Measurements from ENCODE around the gene ZNF2. TPM values are rescaled to one million over a fixed set of nuclear protein-coding genes. Genes with fewer than 3 reads are reported as not detected.

The ZNF2 gene
- total RNA-seq, 1 donor from 2014 or later, result 3.9 TPM

DNA sequence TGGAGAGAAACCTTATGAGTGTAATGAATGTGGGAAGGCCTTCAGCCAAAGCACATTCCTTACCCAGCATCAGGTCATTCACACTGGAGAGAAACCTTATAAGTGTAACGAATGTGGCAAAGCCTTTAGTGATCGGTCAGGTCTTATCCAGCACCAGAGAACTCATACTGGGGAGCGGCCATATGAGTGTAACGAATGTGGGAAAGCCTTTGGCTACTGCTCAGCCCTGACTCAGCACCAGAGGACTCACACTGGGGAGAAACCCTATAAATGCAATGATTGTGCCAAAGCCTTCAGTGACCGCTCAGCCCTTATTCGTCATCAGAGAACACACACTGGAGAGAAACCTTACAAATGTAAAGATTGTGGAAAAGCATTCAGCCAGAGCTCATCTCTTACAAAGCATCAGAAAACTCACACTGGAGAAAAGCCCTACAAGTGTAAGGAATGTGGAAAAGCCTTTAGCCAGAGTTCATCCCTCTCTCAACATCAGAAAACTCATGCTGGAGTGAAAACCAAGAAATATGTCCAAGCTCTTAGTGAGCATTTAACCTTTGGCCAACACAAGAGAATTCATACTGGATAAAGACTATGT, 49.5 kb downstream of the ZNF2 start:
- H3K4me1 Mint-ChIP-seq (ENCODE audit: low read depth), result no peaks in the 10 kb centered on the region
- no peak overlapping the region for H3K27ac Mint-ChIP-seq
- DNase-seq (ENCODE audit: low spot score), result no peak
- H3K27me3 Mint-ChIP-seq (ENCODE audit: insufficient read depth), result no peaks in the 10 kb centered on the region
- no peak overlapping the region for H3K4me3 Mint-ChIP-seq
- H3K9me3 Mint-ChIP-seq, result peaks cover 94% of the 10 kb centered on the region
- intact Hi-C loops (cut with micrococcal nuclease), result no loop called here
- peaks cover 57% of the 10 kb centered on the region for H3K36me3 Mint-ChIP-seq (ENCODE audit: low read depth)

DNA sequence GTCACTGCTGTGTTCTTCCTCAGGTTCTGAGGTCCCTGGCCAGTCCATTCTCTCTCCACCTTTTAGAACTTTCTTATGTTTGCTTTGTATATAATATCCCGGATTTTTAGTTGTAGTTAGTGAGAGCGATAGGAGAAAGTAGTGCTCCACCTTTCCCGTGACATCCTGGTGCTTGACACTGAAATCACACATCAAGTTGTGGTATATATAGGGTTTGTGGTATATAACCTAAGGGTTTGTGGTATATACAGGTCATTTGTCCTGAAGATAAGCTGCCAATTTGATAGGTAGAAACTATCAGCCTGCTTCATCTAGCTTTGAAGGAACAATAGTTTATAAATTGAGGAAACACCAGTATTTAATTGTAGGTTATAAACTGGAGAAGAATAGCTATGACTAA, 54.8 kb downstream of the ZNF2 start:
- Mint-ChIP-seq H3K9me3 (peaks cover 69% of the 10 kb centered on the region), H3K4me3 (no peak overlapping the region), H3K27me3 (ENCODE audit: insufficient read depth) (no peaks in the 10 kb centered on the region), H3K4me1 (ENCODE audit: low read depth) (no peaks in the 10 kb centered on the region), H3K27ac (no peak overlapping the region), H3K36me3 (ENCODE audit: low read depth) (peaks cover 15% of the 10 kb centered on the region)
- intact Hi-C loops (cut with micrococcal nuclease), result no loop called here
- DNase-seq (ENCODE audit: low spot score), result no peak

DNA sequence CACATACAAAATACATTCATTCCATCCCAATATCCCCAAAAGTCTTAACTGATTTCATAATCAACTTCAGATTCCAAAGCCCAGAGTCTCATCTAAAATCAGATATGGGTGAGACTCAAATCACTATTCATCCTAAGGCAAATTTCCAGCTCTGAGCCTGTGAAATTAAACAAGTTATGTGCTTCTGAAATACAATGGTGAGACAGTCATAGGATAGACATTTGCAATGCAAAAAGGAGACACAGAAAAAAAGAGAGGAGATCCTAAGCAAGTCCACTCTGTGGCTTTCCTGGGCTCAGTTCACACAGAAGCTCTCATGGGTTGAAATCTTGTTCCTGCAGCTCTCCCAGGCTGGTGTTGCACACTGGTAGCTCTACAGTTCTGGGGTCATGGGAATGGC, 60.0 kb downstream of the ZNF2 start:
- Mint-ChIP-seq H3K36me3 (ENCODE audit: low read depth) (peaks cover 4% of the 10 kb centered on the region), H3K27me3 (ENCODE audit: insufficient read depth) (no peaks in the 10 kb centered on the region), H3K27ac (no peak overlapping the region), H3K4me1 (ENCODE audit: low read depth) (no peaks in the 10 kb centered on the region), H3K4me3 (no peak overlapping the region), H3K9me3 (peaks cover 34% of the 10 kb centered on the region)
- intact Hi-C loops (cut with micrococcal nuclease), result no loop called here
- DNase-seq (ENCODE audit: low spot score), result no peak

DNA sequence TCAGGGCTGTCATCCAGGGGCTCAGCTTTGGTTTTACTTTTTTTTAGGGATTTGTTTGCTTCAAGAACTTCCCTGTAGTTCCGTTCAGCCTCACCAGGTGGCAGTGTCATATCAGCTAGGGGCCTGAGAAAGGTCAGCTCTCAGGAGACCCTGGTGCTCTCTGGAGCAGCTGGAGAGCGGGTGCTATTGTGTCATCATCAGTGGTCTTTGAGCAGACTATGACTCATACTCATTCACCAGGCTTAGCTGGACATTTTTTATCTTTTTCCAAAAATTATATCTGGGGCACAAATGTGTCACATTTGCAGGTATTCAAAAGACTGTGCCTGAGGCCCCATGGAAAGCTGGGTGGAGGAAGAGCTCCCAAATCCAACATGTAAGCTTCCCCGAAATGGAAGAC, 66.1 kb downstream of the ZNF2 start:
- no peak overlapping the region for H3K4me3 Mint-ChIP-seq
- intact Hi-C loops (cut with micrococcal nuclease), result no loop called here
- H3K36me3 Mint-ChIP-seq (ENCODE audit: low read depth), result no peaks in the 10 kb centered on the region
- no peaks in the 10 kb centered on the region for H3K27me3 Mint-ChIP-seq (ENCODE audit: insufficient read depth)
- no peaks in the 10 kb centered on the region for H3K4me1 Mint-ChIP-seq (ENCODE audit: low read depth)
- no peak overlapping the region for H3K27ac Mint-ChIP-seq
- no peak for DNase-seq (ENCODE audit: low spot score)
- peaks cover 12% of the 10 kb centered on the region for H3K9me3 Mint-ChIP-seq

DNA sequence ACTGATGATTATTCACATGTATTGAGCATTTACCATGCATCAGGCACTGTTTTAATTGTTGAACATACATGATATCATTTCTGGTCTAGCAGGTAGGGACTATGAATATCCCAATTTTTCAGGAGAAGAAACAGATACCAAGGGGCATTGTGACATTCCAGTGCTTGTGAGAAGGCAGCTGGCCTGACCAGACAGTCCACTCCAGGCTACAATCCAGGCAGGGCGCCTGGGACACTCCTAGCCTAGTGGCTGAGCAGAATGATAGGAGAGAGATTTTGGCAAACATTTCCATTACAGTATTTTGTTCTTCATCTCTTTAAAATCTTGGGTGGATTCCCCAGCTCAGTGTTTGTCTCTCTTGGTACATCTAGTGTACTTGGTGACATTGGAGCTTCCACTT, 66.6 kb downstream of the ZNF2 start:
- H3K4me1 Mint-ChIP-seq (ENCODE audit: low read depth), result no peaks in the 10 kb centered on the region
- no peaks in the 10 kb centered on the region for H3K27me3 Mint-ChIP-seq (ENCODE audit: insufficient read depth)
- no peaks in the 10 kb centered on the region for H3K36me3 Mint-ChIP-seq (ENCODE audit: low read depth)
- no peak overlapping the region for H3K4me3 Mint-ChIP-seq
- no peak for DNase-seq (ENCODE audit: low spot score)
- no peak overlapping the region for H3K27ac Mint-ChIP-seq
- intact Hi-C loops (cut with micrococcal nuclease), result no loop called here
- peaks cover 13% of the 10 kb centered on the region for H3K9me3 Mint-ChIP-seq

Other genes starting within 250 kb of the ZNF2 start
- 264 and 272 TPM in 2 replicates for gene MAL, start 140.1 kb upstream of the ZNF2 start, total RNA-seq
- 89.6 and 93.6 TPM in 2 replicates for gene MRPS5, start 44.0 kb upstream of the ZNF2 start, total RNA-seq
- 9.9 and 10.1 TPM in 2 replicates for gene ZNF514, start 6.0 kb upstream of the ZNF2 start, total RNA-seq
- gene ZNF892, start 41.7 kb downstream of the ZNF2 start, total RNA-seq, result 4.7 and 5.9 TPM in 2 replicates
- 0.29 and 0.37 TPM in 2 replicates for gene PROM2, start 108.6 kb downstream of the ZNF2 start, total RNA-seq
- gene KCNIP3, start 131.5 kb downstream of the ZNF2 start, total RNA-seq, result not detected in 2 replicates
- gene FAHD2A, start 236.9 kb downstream of the ZNF2 start, total RNA-seq, result 33.2 and 34.9 TPM in 2 replicates

Data from activated T-helper 1 cell treated with anti-CD3 and anti-CD28 coated beads, Interleukin-12 subunit alpha, Interleukin-12 subunit beta, Interleukin-2, Interleukin-4 antibody, amounts not matched to agents 30 ng/mL and 10 ng/mL and 1 ng/mL, durations not matched to agents 14 hours and 24 hours and 36 hours (primary cell).